GM12878 (cell line): Measurements from ENCODE around the gene TSSK2. TPM values are rescaled to one million over a fixed set of nuclear protein-coding genes. Genes with fewer than 3 reads are reported as not detected.

Experiments
- ATAC-seq: fragments of 200-7000 bp; cut with Tn5 transposase; 3 replicates; pipeline ENCODE4 v1.9.1; 2020; ENCODE audit warnings: mild to moderate bottlenecking, moderate library complexity
- BruUV-seq: library from RNA; stranded (reverse); fragments of 400-500 nt; replicated peaks from 2 replicates; lab custom pipeline; 2021; lab: Mats Ljungman, UMichigan
- CTCF ChIA-PET: fragments of 300-600 bp; sonication (Branson Sonifier 250); formaldehyde crosslinking; extraction: SDS; loops from one replicate; lab custom pipeline; 2021; ENCODE audit warnings: inconsistent platforms; lab: Yijun Ruan, JAX
- POLR2A ChIA-PET: fragments of 350-600 bp; formaldehyde crosslinking; extraction: SDS; loops from one replicate; lab custom pipeline; 2021; ENCODE audit warnings: inconsistent platforms; lab: Charles Lee
- RAD21 ChIA-PET: fragments of 300-600 bp; sonication (Branson Sonifier 250); formaldehyde crosslinking; loops from one replicate; lab custom pipeline; 2023; ENCODE audit warnings: antibody characterized with exemption; ENCODE audit not compliant: unreplicated experiment; lab: Charles Lee
- SMC1A ChIA-PET: fragments of 300-600 bp; sonication (Branson Sonifier 250); formaldehyde crosslinking; loops from one replicate; lab custom pipeline; 2023; ENCODE audit not compliant: unreplicated experiment, uncharacterized antibody; lab: Charles Lee
- DNase-seq: peaks from one replicate; pipeline ENCODE4 v3.0.0-alpha.2; 2011; ENCODE audit warnings: low read depth, low spot score
- FAIRE-seq: peaks from 3 replicates; lab custom pipeline; 2011; peaks lifted over from hg19 to GRCh38; lab: Jason Lieb, UNC
- H2AFZ ChIP-seq: 2 replicates; pipeline ENCODE4 v1.6.0; 2011; ENCODE audit warnings: low read depth, low read length, control low read depth; ENCODE audit not compliant: control insufficient read depth
- H3K27ac ChIP-seq: 2 replicates; pipeline ENCODE4 v1.5.1; 2011; ENCODE audit warnings: control low read depth; ENCODE audit not compliant: control insufficient read depth, insufficient read depth
- H3K27me3 ChIP-seq, 2 experiments: replicated peaks in 1 of 2; 2 replicates each; pipeline versions ENCODE4 v1.6.0 to v1.6.1; 2011; ENCODE audit warnings: low read length in 1 of 2; ENCODE audit not compliant: control insufficient read depth in 2 of 2, insufficient read depth in 2 of 2
- H3K36me3 ChIP-seq, 2 experiments: 2 replicates each; pipeline ENCODE4 v1.5.1; 2011; ENCODE audit warnings: low read length in 1 of 2; ENCODE audit not compliant: control insufficient read depth in 2 of 2, insufficient read depth in 2 of 2
- H3K4me1 ChIP-seq: 2 replicates; pipeline ENCODE4 v1.6.1; 2011; ENCODE audit warnings: mild to moderate bottlenecking, low read length, moderate library complexity, mixed read lengths; ENCODE audit not compliant: control insufficient read depth, insufficient read depth
- H3K4me2 ChIP-seq: 2 replicates; pipeline ENCODE4 v1.6.0; 2011; ENCODE audit warnings: control low read depth; ENCODE audit not compliant: control insufficient read depth, insufficient read depth
- H3K4me3 ChIP-seq: fragments of 200-600 bp; sonication (generic); 2 replicates; pipeline ENCODE4 v1.5.1; 2016
- H3K79me2 ChIP-seq: 2 replicates; pipeline ENCODE4 v1.6.0; 2011; ENCODE audit warnings: low read length; ENCODE audit not compliant: control insufficient read depth, insufficient read depth
- H3K9ac ChIP-seq: 2 replicates; pipeline ENCODE4 v1.8.0; 2011; ENCODE audit warnings: low read length, control low read depth, mixed read lengths; ENCODE audit not compliant: control insufficient read depth, insufficient read depth
- H3K9me3 ChIP-seq: replicated peaks from 3 replicates; pipeline ENCODE4 v1.5.1; 2011; ENCODE audit warnings: mild to moderate bottlenecking, low read length; ENCODE audit not compliant: control insufficient read depth, insufficient read depth
- H4K20me1 ChIP-seq: 2 replicates; pipeline ENCODE4 v1.6.0; 2011; ENCODE audit not compliant: control insufficient read depth, insufficient read depth
- BHLHE40 ChIP-seq, 2 experiments: fragments of 450-650 bp in 1 of 2; IDR thresholded peaks; 2 replicates each; pipeline ENCODE4 v1.6.1; 2011 to 2017; ENCODE audit warnings: low read depth in 2 of 2, borderline replicate concordance in 1 of 2, improper control_type of control experiment in 1 of 2, low read length in 1 of 2, mild to moderate bottlenecking in 1 of 2
- FOXK2 ChIP-seq: fragments of 450-650 bp; IDR thresholded peaks from 2 replicates; pipeline ENCODE4 v1.6.1; 2017; ENCODE audit warnings: mild to moderate bottlenecking, moderate library complexity
- GATAD2B ChIP-seq: fragments of 450-650 bp; conservative IDR thresholded peaks from 2 replicates; pipeline ENCODE4 v1.6.1; 2017; ENCODE audit warnings: low read depth, mild to moderate bottlenecking, moderate library complexity
- HDGF ChIP-seq: fragments of 450-650 bp; IDR thresholded peaks from 2 replicates; pipeline ENCODE4 v1.6.1; 2016; ENCODE audit warnings: antibody characterized with exemption
- LARP7 ChIP-seq: fragments of 450-650 bp; IDR thresholded peaks from 2 replicates; pipeline ENCODE4 v1.6.1; 2017; ENCODE audit warnings: mild to moderate bottlenecking
- MEF2B ChIP-seq: fragments of 450-650 bp; IDR thresholded peaks from 2 replicates; pipeline ENCODE4 v1.6.1; 2018; ENCODE audit warnings: mild to moderate bottlenecking, moderate library complexity; ENCODE audit not compliant: partially characterized antibody, poor library complexity, severe bottlenecking
- MYC ChIP-seq: IDR thresholded peaks from 2 replicates; pipeline ENCODE4 v1.6.1; 2011; ENCODE audit warnings: mild to moderate bottlenecking, low read length, moderate library complexity, inconsistent platforms; ENCODE audit not compliant: insufficient read depth, insufficient replicate concordance, insufficient read length, severe bottlenecking
- TAF1 ChIP-seq: IDR thresholded peaks from 2 replicates; pipeline ENCODE4 v1.6.1; 2011; ENCODE audit warnings: mild to moderate bottlenecking, low read depth, low read length, borderline replicate concordance
- TCF3 ChIP-seq: IDR thresholded peaks from 2 replicates; pipeline ENCODE4 v1.6.1; 2012; ENCODE audit warnings: low read depth, mild to moderate bottlenecking, low read length, borderline replicate concordance; ENCODE audit not compliant: insufficient read depth
- TCF7 ChIP-seq: IDR thresholded peaks from 2 replicates; pipeline ENCODE4 v1.6.1; 2014; ENCODE audit warnings: antibody characterized with exemption, borderline replicate concordance
- ZNF24 ChIP-seq: fragments of 450-650 bp; IDR thresholded peaks from 2 replicates; pipeline ENCODE4 v1.6.1; 2017; ENCODE audit warnings: antibody characterized with exemption, mild to moderate bottlenecking
- ZNF384 ChIP-seq: IDR thresholded peaks from 2 replicates; pipeline ENCODE4 v1.6.1; 2012; ENCODE audit warnings: low read depth, mild to moderate bottlenecking, low read length, improper control_type of control experiment, borderline replicate concordance
- WGBS: methylation state at CpG from one replicate; pipeline ENCODE4 v1.1.6; 2016; ENCODE audit warnings: low lambda C conversion rate; ENCODE audit not compliant: insufficient replicate concordance, insufficient coverage; ENCODE audit errors: missing lambda C conversion rate; 5-methylcytosine and 5-hydroxymethylcytosine counted together
- in situ Hi-C: fragments of 300-500 bp; cut with MboI; formaldehyde crosslinking; loops from 9 replicates; pipeline ENCODE4 v1.14.3; 2018; ENCODE audit warnings: mixed read lengths
- intact Hi-C: fragments of 100-400 bp; cut with micrococcal nuclease; formaldehyde crosslinking; loops from one replicate; pipeline ENCODE4 v1.14.2; 2022; ENCODE audit not compliant: unreplicated experiment
- polyA plus RNA-seq, 11 experiments: library from polyadenylated mRNA; depleted of rRNA in 4 of 11; unstranded in 6 of 11; stranded (reverse) in 5 of 11; fragments of >200 nt; fragmentation: Nextera tagmentation in 4 of 11; fragmentation: Illumina TruSeq in 1 of 11; extraction: Ambion mirVana in 4 of 11; extraction: Trizol in 1 of 11; gene quantifications; 1 replicate in 1 of 11; 2 replicates in 10 of 11; pipeline versions ENCODE4 v1.2.1 to v1.2.3, GENCODE V29; 2011 to 2016; ENCODE audit warnings: inconsistent platforms in 2 of 11, missing spikeins in 2 of 11, low read depth in 1 of 11
- total RNA-seq, 4 experiments: library from RNA; depleted of rRNA in 3 of 4; stranded (reverse); fragments of >200 nt in 3 of 4; fragmentation: Illumina TruSeq in 1 of 4; extraction: Trizol in 1 of 4; gene quantifications; 2 replicates each; pipeline versions ENCODE4 v1.2.1 to v1.2.3, GENCODE V29; 2013 to 2021
- TF ChIP-seq, protein P1 (sequence below): fragments of 450-650 bp; IDR thresholded peaks from 2 replicates; pipeline ENCODE4 v1.6.1; 2017; ENCODE audit warnings: mild to moderate bottlenecking
- TF ChIP-seq, protein P2 (sequence below): fragments of 450-650 bp; conservative IDR thresholded peaks from 2 replicates; pipeline ENCODE4 v1.6.1; 2017; ENCODE audit warnings: mild to moderate bottlenecking, moderate library complexity
- TF ChIP-seq, protein P3 (sequence below): fragments of 450-650 bp; IDR thresholded peaks from 2 replicates; pipeline ENCODE4 v1.6.1; 2017; ENCODE audit warnings: low read depth, mild to moderate bottlenecking, moderate library complexity

The TSSK2 gene
- total and polyA plus RNA-seq, 10 of the 15 experiments (the other 5 are each of a cell fraction or from before 2014, with no cell fraction given): 0.03 to 0.17 TPM; not detected in 8

DNA sequence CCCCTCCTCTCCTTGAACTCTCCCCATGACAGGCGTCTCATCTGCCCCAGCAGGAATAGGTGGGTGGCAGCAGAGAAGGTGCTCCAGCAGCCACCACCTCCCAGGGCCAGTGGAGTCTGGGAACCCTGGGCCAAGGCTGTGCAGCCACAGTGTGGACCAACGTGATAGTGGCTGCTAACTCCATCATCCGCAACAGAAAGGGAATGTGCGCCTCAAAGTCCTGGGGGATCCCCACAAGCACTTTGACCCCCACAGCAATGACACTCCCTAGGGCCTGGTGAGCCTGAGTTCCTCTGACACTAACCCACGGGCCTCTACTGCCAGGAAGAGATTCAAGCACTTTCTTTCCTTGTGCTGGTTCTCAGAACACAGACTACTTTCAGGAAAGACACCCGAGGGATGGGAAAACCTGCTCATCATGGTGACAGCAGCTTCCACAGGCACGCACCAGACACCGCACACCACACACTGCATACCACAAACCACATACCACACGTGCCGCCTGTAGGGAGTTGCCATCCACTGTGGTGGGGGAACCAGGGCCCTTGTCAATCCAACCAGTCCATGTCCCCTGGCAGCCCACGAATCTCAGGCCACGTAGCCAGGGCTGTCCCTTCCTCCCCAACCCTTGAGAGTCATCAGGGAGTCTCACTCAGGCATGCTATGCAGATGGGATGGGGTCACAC lies 50.8 kb downstream of the TSSK2 start:
- no peak overlapping the region for H3K27ac ChIP-seq
- SMC1A ChIA-PET: interaction anchor here (1.0 kb wide), 1 partner anchor 296 kb away, joined by 3 read pairs; no protein-coding TSS in a partner anchor
- intact Hi-C loops: no loop called here
- no peak overlapping the region for H3K4me3 ChIP-seq
- no peaks in the 10 kb centered on the region for H3K36me3 ChIP-seq
- no peak overlapping the region for H3K9ac ChIP-seq
- peaks cover 0 to 1% of the 10 kb centered on the region in 2 experiments; a peak in 1 of 4 replicates for H3K27me3 ChIP-seq
- no TSS peak for BruUV-seq
- ATAC-seq: no peak
- no peak for FAIRE-seq
- in situ Hi-C loops: loop anchor here (5.0 kb wide), 1 partner anchor 110 kb away; the partner anchor contains the start of gene CLTCL1
- CTCF ChIA-PET: interaction anchor here (1.0 to 3.6 kb wide), 3 partner anchors 277 to 298 kb away, joined by 3 to 24 read pairs (median 4); partner anchors contain the start of gene CDC45
- no peaks in the 10 kb centered on the region for H3K9me3 ChIP-seq
- H3K4me2 ChIP-seq: peak overlapping the region; percentile 19
- RAD21 ChIA-PET: interaction anchor here (1.3 kb wide), 1 partner anchor 14 kb away, joined by 3 read pairs; no protein-coding TSS in a partner anchor
- peaks cover 9% of the 10 kb centered on the region; the same call in 1 of the 2 replicates for H3K4me1 ChIP-seq
- POLR2A ChIA-PET: no interaction called here
- H4K20me1 ChIP-seq: no peaks in the 10 kb centered on the region
- no peak for DNase-seq
- H2AFZ ChIP-seq: no peak overlapping the region
- H3K79me2 ChIP-seq: peaks cover 9% of the 10 kb centered on the region
- WGBS: 26% methylated on average over 12 of the region's 12 CpGs
- TF ChIP-seq ZNF24: no peak
- TF ChIP-seq MEF2B: no peak
- no peak for TF ChIP-seq TCF3
- no peak for TF ChIP-seq ZNF384
- TF ChIP-seq, protein P1, sequence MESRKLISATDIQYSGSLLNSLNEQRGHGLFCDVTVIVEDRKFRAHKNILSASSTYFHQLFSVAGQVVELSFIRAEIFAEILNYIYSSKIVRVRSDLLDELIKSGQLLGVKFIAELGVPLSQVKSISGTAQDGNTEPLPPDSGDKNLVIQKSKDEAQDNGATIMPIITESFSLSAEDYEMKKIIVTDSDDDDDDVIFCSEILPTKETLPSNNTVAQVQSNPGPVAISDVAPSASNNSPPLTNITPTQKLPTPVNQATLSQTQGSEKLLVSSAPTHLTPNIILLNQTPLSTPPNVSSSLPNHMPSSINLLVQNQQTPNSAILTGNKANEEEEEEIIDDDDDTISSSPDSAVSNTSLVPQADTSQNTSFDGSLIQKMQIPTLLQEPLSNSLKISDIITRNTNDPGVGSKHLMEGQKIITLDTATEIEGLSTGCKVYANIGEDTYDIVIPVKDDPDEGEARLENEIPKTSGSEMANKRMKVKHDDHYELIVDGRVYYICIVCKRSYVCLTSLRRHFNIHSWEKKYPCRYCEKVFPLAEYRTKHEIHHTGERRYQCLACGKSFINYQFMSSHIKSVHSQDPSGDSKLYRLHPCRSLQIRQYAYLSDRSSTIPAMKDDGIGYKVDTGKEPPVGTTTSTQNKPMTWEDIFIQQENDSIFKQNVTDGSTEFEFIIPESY: no peak
- no peak for TF ChIP-seq TAF1
- TF ChIP-seq, protein P2, sequence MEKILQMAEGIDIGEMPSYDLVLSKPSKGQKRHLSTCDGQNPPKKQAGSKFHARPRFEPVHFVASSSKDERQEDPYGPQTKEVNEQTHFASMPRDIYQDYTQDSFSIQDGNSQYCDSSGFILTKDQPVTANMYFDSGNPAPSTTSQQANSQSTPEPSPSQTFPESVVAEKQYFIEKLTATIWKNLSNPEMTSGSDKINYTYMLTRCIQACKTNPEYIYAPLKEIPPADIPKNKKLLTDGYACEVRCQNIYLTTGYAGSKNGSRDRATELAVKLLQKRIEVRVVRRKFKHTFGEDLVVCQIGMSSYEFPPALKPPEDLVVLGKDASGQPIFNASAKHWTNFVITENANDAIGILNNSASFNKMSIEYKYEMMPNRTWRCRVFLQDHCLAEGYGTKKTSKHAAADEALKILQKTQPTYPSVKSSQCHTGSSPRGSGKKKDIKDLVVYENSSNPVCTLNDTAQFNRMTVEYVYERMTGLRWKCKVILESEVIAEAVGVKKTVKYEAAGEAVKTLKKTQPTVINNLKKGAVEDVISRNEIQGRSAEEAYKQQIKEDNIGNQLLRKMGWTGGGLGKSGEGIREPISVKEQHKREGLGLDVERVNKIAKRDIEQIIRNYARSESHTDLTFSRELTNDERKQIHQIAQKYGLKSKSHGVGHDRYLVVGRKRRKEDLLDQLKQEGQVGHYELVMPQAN: no peak
- TF ChIP-seq, protein P3, sequence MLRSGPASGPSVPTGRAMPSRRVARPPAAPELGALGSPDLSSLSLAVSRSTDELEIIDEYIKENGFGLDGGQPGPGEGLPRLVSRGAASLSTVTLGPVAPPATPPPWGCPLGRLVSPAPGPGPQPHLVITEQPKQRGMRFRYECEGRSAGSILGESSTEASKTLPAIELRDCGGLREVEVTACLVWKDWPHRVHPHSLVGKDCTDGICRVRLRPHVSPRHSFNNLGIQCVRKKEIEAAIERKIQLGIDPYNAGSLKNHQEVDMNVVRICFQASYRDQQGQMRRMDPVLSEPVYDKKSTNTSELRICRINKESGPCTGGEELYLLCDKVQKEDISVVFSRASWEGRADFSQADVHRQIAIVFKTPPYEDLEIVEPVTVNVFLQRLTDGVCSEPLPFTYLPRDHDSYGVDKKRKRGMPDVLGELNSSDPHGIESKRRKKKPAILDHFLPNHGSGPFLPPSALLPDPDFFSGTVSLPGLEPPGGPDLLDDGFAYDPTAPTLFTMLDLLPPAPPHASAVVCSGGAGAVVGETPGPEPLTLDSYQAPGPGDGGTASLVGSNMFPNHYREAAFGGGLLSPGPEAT: no peak
- no peak for TF ChIP-seq MYC
- no peak for TF ChIP-seq HDGF
- no peak for TF ChIP-seq LARP7
- TF ChIP-seq TCF7: no peak
- no peak for TF ChIP-seq FOXK2
- TF ChIP-seq GATAD2B: no peak
- peak; percentile 31 to 74; a peak in 3 of 4 replicates for TF ChIP-seq BHLHE40 (IDR thresholded peaks at IDR 0.05; ENCODE audit: borderline replicate concordance in 1 of 2, low read depth in 2 of 2, low read length in 1 of 2)
